Naive thymus-derived CD4-positive, alpha-beta T cell (primary cell): ENCODE data around the gene TMLHE. TPM values are rescaled to one million over a fixed set of nuclear protein-coding genes. Genes with fewer than 3 reads are reported as not detected.

ENCODE experiments used
- ATAC-seq: fragments of 150-1000 bp; cut with Tn5 transposase; 2 replicates; pipeline ENCODE4 v1.10.0; 2021; ENCODE audit warnings: mild to moderate bottlenecking, moderate library complexity
- CTCF ChIA-PET: fragments of 350-600 bp; sonication (Branson Sonifier 250); formaldehyde crosslinking; loops from one replicate; lab custom pipeline; 2021; ENCODE audit warnings: antibody characterized with exemption; lab: Charles Lee
- POLR2A ChIA-PET: fragments of 350-600 bp; sonication (Branson Sonifier 250); formaldehyde crosslinking; loops from one replicate; lab custom pipeline; 2021; ENCODE audit warnings: antibody characterized with exemption, inconsistent platforms; lab: Charles Lee
- DNase-seq, 9 donors: peaks; one replicate each; pipeline versions ENCODE4 v3.0.0 to v3.0.0-alpha.2; 2020 to 2022; ENCODE audit warnings: mixed read lengths in 1 of 9
- H3K27ac ChIP-seq: one replicate; pipeline ENCODE4 v1.7.0; 2013; ENCODE audit warnings: mild to moderate bottlenecking, low read depth, low read length, moderate library complexity
- H3K27me3 ChIP-seq, 2 donors: one replicate each; pipeline ENCODE4 v1.7.0; 2013; ENCODE audit warnings: low read length in 2 of 2, mild to moderate bottlenecking in 2 of 2, moderate library complexity in 2 of 2; ENCODE audit not compliant: control insufficient read depth in 2 of 2, insufficient read depth in 2 of 2
- H3K36me3 ChIP-seq, 3 experiments: 1 replicate in 2 of 3; 2 replicates in 1 of 3; pipeline ENCODE4 v1.7.0; 2013; ENCODE audit warnings: low read length in 3 of 3, mild to moderate bottlenecking in 3 of 3, moderate library complexity in 1 of 3; ENCODE audit not compliant: insufficient read depth in 3 of 3, control insufficient read depth in 2 of 3
- H3K4me1 ChIP-seq, 2 donors: one replicate each; pipeline ENCODE4 v1.7.0; 2013; ENCODE audit warnings: low read length in 2 of 2, mild to moderate bottlenecking in 2 of 2, moderate library complexity in 1 of 2; ENCODE audit not compliant: control insufficient read depth in 2 of 2, insufficient read depth in 2 of 2
- H3K4me3 ChIP-seq: 2 replicates; pipeline ENCODE4 v1.7.0; 2013; ENCODE audit warnings: mild to moderate bottlenecking, low read length
- H3K9me3 ChIP-seq, 3 experiments: 1 replicate in 2 of 3; 2 replicates in 1 of 3; pipeline ENCODE4 v1.7.0; 2013; ENCODE audit warnings: low read length in 3 of 3; ENCODE audit not compliant: control insufficient read depth in 2 of 3
- H3K27ac Mint-ChIP-seq, 9 donors: one replicate each; pipeline ENCODE4 v1.8.0; 2020 to 2022; ENCODE audit warnings: mixed read lengths in 9 of 9, mild to moderate bottlenecking in 8 of 9, moderate library complexity in 5 of 9, inconsistent platforms in 2 of 9
- H3K27me3 Mint-ChIP-seq, 5 donors: one replicate each; pipeline ENCODE4 v1.8.0; 2021 to 2022; ENCODE audit warnings: mixed read lengths in 5 of 5, mild to moderate bottlenecking in 1 of 5
- H3K36me3 Mint-ChIP-seq, 5 donors: one replicate each; pipeline ENCODE4 v1.8.0; 2020 to 2022; ENCODE audit warnings: mixed read lengths in 5 of 5, mild to moderate bottlenecking in 3 of 5, inconsistent platforms in 1 of 5
- H3K4me1 Mint-ChIP-seq, 7 donors: one replicate each; pipeline ENCODE4 v1.8.0; 2020 to 2022; ENCODE audit warnings: mixed read lengths in 7 of 7, mild to moderate bottlenecking in 3 of 7, inconsistent platforms in 1 of 7
- H3K4me3 Mint-ChIP-seq, 10 donors: one replicate each; pipeline ENCODE4 v1.8.0; 2020 to 2022; ENCODE audit warnings: mild to moderate bottlenecking in 10 of 10, mixed read lengths in 10 of 10, moderate library complexity in 6 of 10, inconsistent platforms in 2 of 10
- H3K9me3 Mint-ChIP-seq, 11 donors: one replicate each; pipeline ENCODE4 v1.8.0; 2020 to 2022; ENCODE audit warnings: mixed read lengths in 11 of 11, mild to moderate bottlenecking in 4 of 11, inconsistent platforms in 1 of 11, moderate library complexity in 1 of 11
- intact Hi-C, 2 donors: fragments of 100-400 bp; cut with micrococcal nuclease; formaldehyde crosslinking; loops; one replicate each; pipeline ENCODE4 v1.15.1; 2023
- polyA plus RNA-seq, 2 donors: library from polyadenylated mRNA; unstranded; fragments of 300-500 nt; fragmentation: Illumina TruSeq; gene quantifications; one replicate each; pipeline ENCODE4 v1.2.3, GENCODE V29; 2021
- total RNA-seq, 6 experiments: library from RNA in 5 of 6; stranded (reverse) in 5 of 6; gene quantifications; 1 replicate in 5 of 6; 2 replicates in 1 of 6; pipeline ENCODE4 v1.2.3 and lab custom pipeline; 2021 to 2026

TMLHE gene
- total and polyA plus RNA-seq, 7 experiments from 2014 or later: 11.8 to 17.7 (median 14.0) TPM

GRCh38 chrX:155592981-155593380 lies 19.8 kb downstream of the TMLHE start:
- Mint-ChIP-seq H3K4me3 (no peak overlapping the region), H3K27ac (no peak overlapping the region), H3K4me1 (no peaks in the 10 kb centered on the region), H3K9me3 (peaks cover 4 to 69% (median 20%) of the 10 kb centered on the region in 11 donors), H3K36me3 (peaks cover 11 to 45% (median 34%) of the 10 kb centered on the region in 5 donors), H3K27me3 (no peaks in the 10 kb centered on the region)
- Histone ChIP-seq H3K27me3 (no peaks in the 10 kb centered on the region), H3K4me3 (no peak overlapping the region), H3K27ac (no peak overlapping the region), H3K36me3 (no peaks in the 10 kb centered on the region), H3K4me1 (no peaks in the 10 kb centered on the region), H3K9me3 (peaks cover 0 to 15% (median 0%) of the 10 kb centered on the region in 3 experiments)
- ChIA-PET CTCF (no interaction called here), POLR2A (no interaction called here)
- ATAC-seq (no peak), DNase-seq (no peak)
- intact Hi-C loops: no loop called here

GRCh38 chrX:155592331-155592730 lies 20.4 kb downstream of the TMLHE start:
- H3K27ac Mint-ChIP-seq: no peak overlapping the region
- H3K4me3 ChIP-seq: no peak overlapping the region
- peaks cover 0 to 15% (median 0%) of the 10 kb centered on the region in 3 experiments for H3K9me3 ChIP-seq
- CTCF ChIA-PET: no interaction called here
- intact Hi-C loops: no loop called here
- H3K9me3 Mint-ChIP-seq: peaks cover 4 to 76% (median 23%) of the 10 kb centered on the region in 11 donors
- no peaks in the 10 kb centered on the region for H3K36me3 ChIP-seq
- H3K36me3 Mint-ChIP-seq: peaks cover 11 to 45% (median 34%) of the 10 kb centered on the region in 5 donors
- DNase-seq (no peak), ATAC-seq (no peak)
- no peaks in the 10 kb centered on the region for H3K4me1 Mint-ChIP-seq
- POLR2A ChIA-PET: no interaction called here
- no peaks in the 10 kb centered on the region for H3K27me3 Mint-ChIP-seq
- H3K4me3 Mint-ChIP-seq: no peak overlapping the region
- H3K27ac ChIP-seq: no peak overlapping the region
- H3K4me1 ChIP-seq: no peaks in the 10 kb centered on the region
- no peaks in the 10 kb centered on the region for H3K27me3 ChIP-seq

GRCh38 chrX:155577682-155578081 lies 35.1 kb downstream of the TMLHE start:
- peaks cover 4 to 40% (median 19%) of the 10 kb centered on the region in 7 donors for H3K4me1 Mint-ChIP-seq
- Histone ChIP-seq H3K27me3 (no peaks in the 10 kb centered on the region), H3K27ac (no peak overlapping the region), H3K4me1 (no peaks in the 10 kb centered on the region), H3K4me3 (no peak overlapping the region), H3K9me3 (no peaks in the 10 kb centered on the region), H3K36me3 (no peaks in the 10 kb centered on the region)
- CTCF ChIA-PET: interaction anchor here (0.6 kb wide), 1 partner anchor 669 kb away, joined by 4 read pairs; no protein-coding TSS in a partner anchor
- peaks cover 0 to 28% (median 8%) of the 10 kb centered on the region in 11 donors for H3K9me3 Mint-ChIP-seq
- intact Hi-C loops: no loop called here
- DNase-seq: peak in 1 of 9 donors; percentile 11
- no peaks in the 10 kb centered on the region for H3K27me3 Mint-ChIP-seq
- POLR2A ChIA-PET: no interaction called here
- peak; percentile 41 for ATAC-seq
- H3K27ac Mint-ChIP-seq: no peak overlapping the region
- H3K4me3 Mint-ChIP-seq: peak overlapping the region in 1 of 10 donors; percentile 15
- H3K36me3 Mint-ChIP-seq: peaks cover 0 to 32% (median 29%) of the 10 kb centered on the region in 5 donors

- H3K4me3 Mint-ChIP-seq: no peak overlapping the region
- H3K36me3 ChIP-seq: no peaks in the 10 kb centered on the region
- no peak for DNase-seq
- no peaks in the 10 kb centered on the region for H3K27me3 ChIP-seq
- intact Hi-C loops: no loop called here
- CTCF ChIA-PET: no interaction called here
- no peaks in the 10 kb centered on the region for H3K4me1 ChIP-seq
- H3K4me1 Mint-ChIP-seq: peaks cover 0 to 6% (median 0%) of the 10 kb centered on the region in 7 donors
- no peak overlapping the region for H3K4me3 ChIP-seq
- no peaks in the 10 kb centered on the region for H3K9me3 ChIP-seq
- H3K27ac ChIP-seq: no peak overlapping the region
- H3K36me3 Mint-ChIP-seq: peaks cover 2 to 53% (median 12%) of the 10 kb centered on the region in 5 donors
- H3K27me3 Mint-ChIP-seq: no peaks in the 10 kb centered on the region
- ATAC-seq: no peak
- POLR2A ChIA-PET: no interaction called here
- peaks cover 0 to 25% (median 2%) of the 10 kb centered on the region in 11 donors for H3K9me3 Mint-ChIP-seq
- H3K27ac Mint-ChIP-seq: no peak overlapping the region
Observed at GRCh38 chrX:155563099-155563498, 49.7 kb downstream of the TMLHE start.

GRCh38 chrX:155544881-155545280 lies 67.9 kb downstream of the TMLHE start:
- Histone ChIP-seq H3K27me3 (no peaks in the 10 kb centered on the region), H3K4me3 (no peak overlapping the region), H3K36me3 (peaks cover 0 to 20% (median 0%) of the 10 kb centered on the region in 3 experiments), H3K4me1 (no peaks in the 10 kb centered on the region), H3K9me3 (no peaks in the 10 kb centered on the region), H3K27ac (no peak overlapping the region)
- no peak for DNase-seq
- CTCF ChIA-PET: no interaction called here
- intact Hi-C loops: no loop called here
- no peak overlapping the region for H3K27ac Mint-ChIP-seq
- no peaks in the 10 kb centered on the region for H3K4me1 Mint-ChIP-seq
- no peak overlapping the region for H3K4me3 Mint-ChIP-seq
- ATAC-seq: no peak
- H3K9me3 Mint-ChIP-seq: peaks cover 0 to 29% (median 7%) of the 10 kb centered on the region in 11 donors
- peaks cover 17 to 62% (median 47%) of the 10 kb centered on the region in 5 donors for H3K36me3 Mint-ChIP-seq
- no peaks in the 10 kb centered on the region for H3K27me3 Mint-ChIP-seq
- POLR2A ChIA-PET: no interaction called here

- Mint-ChIP-seq H3K27ac (no peak overlapping the region), H3K36me3 (peaks cover 8 to 51% (median 41%) of the 10 kb centered on the region in 5 donors), H3K4me1 (peaks cover 0 to 2% (median 0%) of the 10 kb centered on the region in 7 donors), H3K9me3 (peaks cover 0 to 3% (median 0%) of the 10 kb centered on the region in 11 donors), H3K27me3 (no peaks in the 10 kb centered on the region), H3K4me3 (no peak overlapping the region)
- CTCF ChIA-PET: interaction anchor here (1.0 kb wide), 1 partner anchor 115 kb away, joined by 3 read pairs; no protein-coding TSS in a partner anchor
- H3K4me3 ChIP-seq: no peak overlapping the region
- no peaks in the 10 kb centered on the region for H3K9me3 ChIP-seq
- H3K4me1 ChIP-seq: no peaks in the 10 kb centered on the region
- no peaks in the 10 kb centered on the region for H3K36me3 ChIP-seq
- intact Hi-C loops: loop anchor here in 1 of 2 donors (1.0 kb wide), 1 partner anchor 115 kb away; no protein-coding TSS in a partner anchor
- POLR2A ChIA-PET: no interaction called here
- DNase-seq: no peak
- no peaks in the 10 kb centered on the region for H3K27me3 ChIP-seq
- no peak overlapping the region for H3K27ac ChIP-seq
- no peak for ATAC-seq
Observed at GRCh38 chrX:155535866-155536265, 76.9 kb downstream of the TMLHE start.

- no peak overlapping the region for H3K4me3 ChIP-seq
- no peaks in the 10 kb centered on the region for H3K36me3 ChIP-seq
- peaks cover 0 to 2% (median 0%) of the 10 kb centered on the region in 7 donors for H3K4me1 Mint-ChIP-seq
- ChIA-PET POLR2A (no interaction called here), CTCF (interaction anchor here (1.0 kb wide), 1 partner anchor 116 kb away, joined by 3 read pairs; no protein-coding TSS in a partner anchor)
- peaks cover 8 to 51% (median 41%) of the 10 kb centered on the region in 5 donors for H3K36me3 Mint-ChIP-seq
- peaks cover 0 to 3% (median 0%) of the 10 kb centered on the region in 11 donors for H3K9me3 Mint-ChIP-seq
- H3K27me3 ChIP-seq: no peaks in the 10 kb centered on the region
- ATAC-seq (no peak), DNase-seq (no peak)
- no peaks in the 10 kb centered on the region for H3K4me1 ChIP-seq
- no peak overlapping the region for H3K27ac Mint-ChIP-seq
- no peaks in the 10 kb centered on the region for H3K27me3 Mint-ChIP-seq
- no peak overlapping the region for H3K27ac ChIP-seq
- no peaks in the 10 kb centered on the region for H3K9me3 ChIP-seq
- no peak overlapping the region for H3K4me3 Mint-ChIP-seq
- intact Hi-C loops: loop anchor here in 1 of 2 donors (1.0 kb wide), 1 partner anchor 117 kb away; no protein-coding TSS in a partner anchor
Observed at GRCh38 chrX:155534800-155535199, 78.0 kb downstream of the TMLHE start.
